ENCODE data around the gene SLC4A5.
"Not testable (repeated sequence)": the region's sequence is repeated elsewhere in the genome, so short reads cannot be mapped to it uniquely, and the experiment has no call there.

The SLC4A5 gene

GRCh38 chr2:74347742-74348141, 4.5 kb upstream of the SLC4A5 start:
- no peaks in the 10 kb centered on the region for H3K36me3 ChIP-seq (replicated peaks)
- no peaks in the 10 kb centered on the region; the same call in 1 of the 2 replicates for H3K27me3 ChIP-seq (ENCODE audit: low read depth)
- H3K4me1 ChIP-seq = no peaks in the 10 kb centered on the region
- no peak for DNase-seq (ENCODE audit: low spot score in 2 of 2)
- in situ Hi-C loops (cut with MboI; ENCODE audit: low sequenced_read_pairs) = no loop called here
- H3K9me3 ChIP-seq = no peaks in the 10 kb centered on the region
- no peak overlapping the region for H3K4me3 ChIP-seq

- Histone ChIP-seq H3K4me3 (no peak overlapping the region), H3K9me3 (no peaks in the 10 kb centered on the region), H3K36me3 (replicated peaks) (no peaks in the 10 kb centered on the region), H3K4me1 (no peaks in the 10 kb centered on the region), H3K27me3 (ENCODE audit: low read depth) (no peaks in the 10 kb centered on the region; the same call in 1 of the 2 replicates)
- in situ Hi-C loops (cut with MboI; ENCODE audit: low sequenced_read_pairs) = no loop called here
- DNase-seq (ENCODE audit: low spot score in 2 of 2) = no peak
Measured at GRCh38 chr2:74347303-74347702, 4.1 kb upstream of the SLC4A5 start.

GRCh38 chr2:74345272-74345943, 2.2 kb upstream of the SLC4A5 start:
- no peak overlapping the region for H3K4me3 ChIP-seq
- H3K27me3 ChIP-seq (ENCODE audit: low read depth) = peaks cover 2% of the 10 kb centered on the region; the same call in 1 of the 2 replicates
- no peak for DNase-seq (ENCODE audit: low spot score in 2 of 2)
- in situ Hi-C loops (cut with MboI; ENCODE audit: low sequenced_read_pairs) = no loop called here
- no peaks in the 10 kb centered on the region for H3K9me3 ChIP-seq
- no peaks in the 10 kb centered on the region for H3K4me1 ChIP-seq
- H3K36me3 ChIP-seq (replicated peaks) = no peaks in the 10 kb centered on the region

- in situ Hi-C loops (cut with MboI; ENCODE audit: low sequenced_read_pairs) = loop anchor here (5.0 kb wide), 1 partner anchor 84 kb away; no protein-coding TSS in a partner anchor
- H3K27me3 ChIP-seq (ENCODE audit: low read depth); H3K4me3 ChIP-seq; H3K4me1 ChIP-seq; H3K9me3 ChIP-seq; DNase-seq (ENCODE audit: low spot score in 2 of 2); H3K36me3 ChIP-seq (replicated peaks): not testable (repeated sequence)
Measured at GRCh38 chr2:74336227-74336626, 7.0 kb downstream of the SLC4A5 start.

- Histone ChIP-seq H3K4me1 (no peaks in the 10 kb centered on the region), H3K36me3 (replicated peaks) (no peaks in the 10 kb centered on the region), H3K4me3 (no peak overlapping the region), H3K9me3 (no peaks in the 10 kb centered on the region), H3K27me3 (ENCODE audit: low read depth) (no peaks in the 10 kb centered on the region)
- in situ Hi-C loops (cut with MboI; ENCODE audit: low sequenced_read_pairs) = loop anchor here (5.0 kb wide), 1 partner anchor 83 kb away; no protein-coding TSS in a partner anchor
- DNase-seq (ENCODE audit: low spot score in 2 of 2) = peak; percentile 79 to 88
Measured at GRCh38 chr2:74334931-74335333, 8.3 kb downstream of the SLC4A5 start.

GRCh38 chr2:74333896-74334586, 9.2 kb downstream of the SLC4A5 start:
- in situ Hi-C loops (cut with MboI; ENCODE audit: low sequenced_read_pairs) = no loop called here
- H3K4me1 ChIP-seq = no peaks in the 10 kb centered on the region
- no peak overlapping the region for H3K4me3 ChIP-seq
- no peaks in the 10 kb centered on the region for H3K36me3 ChIP-seq (replicated peaks)
- no peaks in the 10 kb centered on the region for H3K27me3 ChIP-seq (ENCODE audit: low read depth)
- no peaks in the 10 kb centered on the region for H3K9me3 ChIP-seq
- DNase-seq (ENCODE audit: low spot score in 2 of 2) = no peak

- no peaks in the 10 kb centered on the region for H3K9me3 ChIP-seq
- peak in 1 of 2 experiments; percentile 55 for DNase-seq (ENCODE audit: low spot score in 2 of 2)
- no peak overlapping the region for H3K4me3 ChIP-seq
- in situ Hi-C loops (cut with MboI; ENCODE audit: low sequenced_read_pairs) = no loop called here
- no peaks in the 10 kb centered on the region for H3K4me1 ChIP-seq
- H3K27me3 ChIP-seq (ENCODE audit: low read depth) = no peaks in the 10 kb centered on the region
- H3K36me3 ChIP-seq (replicated peaks) = no peaks in the 10 kb centered on the region
Measured at GRCh38 chr2:74333175-74333574, 10.0 kb downstream of the SLC4A5 start.

- Histone ChIP-seq H3K9me3 (no peaks in the 10 kb centered on the region), H3K36me3 (replicated peaks) (no peaks in the 10 kb centered on the region), H3K4me1 (no peaks in the 10 kb centered on the region), H3K4me3 (no peak overlapping the region), H3K27me3 (ENCODE audit: low read depth) (no peaks in the 10 kb centered on the region)
- DNase-seq (ENCODE audit: low spot score in 2 of 2) = no peak
- in situ Hi-C loops (cut with MboI; ENCODE audit: low sequenced_read_pairs) = no loop called here
Measured at GRCh38 chr2:74332550-74333174, 10.6 kb downstream of the SLC4A5 start.

- in situ Hi-C loops (cut with MboI; ENCODE audit: low sequenced_read_pairs) = no loop called here
- no peaks in the 10 kb centered on the region; the same call in 1 of the 2 replicates for H3K4me1 ChIP-seq
- H3K4me3 ChIP-seq = no peak overlapping the region
- H3K36me3 ChIP-seq (replicated peaks) = no peaks in the 10 kb centered on the region
- no peak for DNase-seq (ENCODE audit: low spot score in 2 of 2)
- no peaks in the 10 kb centered on the region for H3K9me3 ChIP-seq
- no peaks in the 10 kb centered on the region for H3K27me3 ChIP-seq (ENCODE audit: low read depth)
Measured at GRCh38 chr2:74328573-74328972, 14.6 kb downstream of the SLC4A5 start.

- Histone ChIP-seq H3K4me3 (no peak overlapping the region), H3K4me1 (no peaks in the 10 kb centered on the region; the same call in 1 of the 2 replicates), H3K36me3 (replicated peaks) (no peaks in the 10 kb centered on the region), H3K9me3 (no peaks in the 10 kb centered on the region), H3K27me3 (ENCODE audit: low read depth) (no peaks in the 10 kb centered on the region)
- in situ Hi-C loops (cut with MboI; ENCODE audit: low sequenced_read_pairs) = no loop called here
- DNase-seq (ENCODE audit: low spot score in 2 of 2) = no peak
Measured at GRCh38 chr2:74328074-74328473, 15.1 kb downstream of the SLC4A5 start.

- no peaks in the 10 kb centered on the region for H3K27me3 ChIP-seq (ENCODE audit: low read depth)
- H3K4me3 ChIP-seq = no peak overlapping the region
- in situ Hi-C loops (cut with MboI; ENCODE audit: low sequenced_read_pairs) = no loop called here
- H3K9me3 ChIP-seq = no peaks in the 10 kb centered on the region
- H3K4me1 ChIP-seq = no peaks in the 10 kb centered on the region; the same call in 1 of the 2 replicates
- DNase-seq (ENCODE audit: low spot score in 2 of 2) = no peak
- H3K36me3 ChIP-seq (replicated peaks) = no peaks in the 10 kb centered on the region
Measured at GRCh38 chr2:74327627-74328026, 15.6 kb downstream of the SLC4A5 start.

- no peaks in the 10 kb centered on the region; the same call in 1 of the 2 replicates for H3K4me1 ChIP-seq
- H3K9me3 ChIP-seq = no peaks in the 10 kb centered on the region
- no peak overlapping the region for H3K4me3 ChIP-seq
- in situ Hi-C loops (cut with MboI; ENCODE audit: low sequenced_read_pairs) = no loop called here
- H3K27me3 ChIP-seq (ENCODE audit: low read depth) = no peaks in the 10 kb centered on the region
- no peak for DNase-seq (ENCODE audit: low spot score in 2 of 2)
- H3K36me3 ChIP-seq (replicated peaks) = no peaks in the 10 kb centered on the region
Measured at GRCh38 chr2:74327199-74327598, 16.0 kb downstream of the SLC4A5 start.

GRCh38 chr2:74325815-74326214, 17.4 kb downstream of the SLC4A5 start:
- Histone ChIP-seq H3K27me3 (ENCODE audit: low read depth) (no peaks in the 10 kb centered on the region), H3K9me3 (no peaks in the 10 kb centered on the region), H3K4me3 (no peak overlapping the region), H3K4me1 (no peaks in the 10 kb centered on the region; the same call in 1 of the 2 replicates), H3K36me3 (replicated peaks) (no peaks in the 10 kb centered on the region)
- DNase-seq (ENCODE audit: low spot score in 2 of 2) = no peak
- in situ Hi-C loops (cut with MboI; ENCODE audit: low sequenced_read_pairs) = no loop called here

- H3K4me3 ChIP-seq = no peak overlapping the region
- no peaks in the 10 kb centered on the region for H3K36me3 ChIP-seq (replicated peaks)
- H3K9me3 ChIP-seq = no peaks in the 10 kb centered on the region
- no peak for DNase-seq (ENCODE audit: low spot score in 2 of 2)
- peaks cover 4% of the 10 kb centered on the region; the same call in 1 of the 2 replicates for H3K4me1 ChIP-seq
- in situ Hi-C loops (cut with MboI; ENCODE audit: low sequenced_read_pairs) = no loop called here
- no peaks in the 10 kb centered on the region for H3K27me3 ChIP-seq (ENCODE audit: low read depth)
Measured at GRCh38 chr2:74321737-74322136, 21.5 kb downstream of the SLC4A5 start.

All from HAP-1 (cell line).